Effector CD4-positive, alpha-beta T cell (primary cell): ENCODE results near the gene STIP1.

ENCODE experiments used
- DNase-seq: peaks from one replicate; pipeline ENCODE4 v3.0.0-alpha.2; 2020

STIP1 gene

GRCh38 chr11:64253043-64253442, 67.1 kb downstream of the STIP1 start:
- DNase-seq = no peak

GRCh38 chr11:64253481-64253880, 67.5 kb downstream of the STIP1 start:
- DNase-seq = no peak
